HepG2 (cell line): ENCODE data around the gene IMP3. TPM values are rescaled to one million over a fixed set of nuclear protein-coding genes. Genes with fewer than 3 reads are reported as not detected.
A peak's percentile ranks its signal among the peaks of the same experiment; 100 is the strongest.
"Not testable (repeated sequence)": the region's sequence is repeated elsewhere in the genome, so short reads cannot be mapped to it uniquely, and the experiment has no call there.

Source experiments
- ATAC-seq: fragments of 200-7000 bp; cut with Tn5 transposase; 3 replicates; pipeline ENCODE4 v1.9.1; 2020; ENCODE audit warnings: mild to moderate bottlenecking, moderate library complexity
- BruUV-seq: library from RNA; stranded (reverse); fragments of 400-500 nt; replicated peaks from 2 replicates; lab custom pipeline; 2021; lab: Mats Ljungman, UMichigan
- CTCF ChIA-PET: fragments of 300-600 bp; formaldehyde crosslinking; extraction: SDS; loops from one replicate; lab custom pipeline; 2021; ENCODE audit warnings: low total read pairs, inconsistent platforms, low intra/inter-chr PET ratio; lab: Yijun Ruan, JAX
- POLR2A ChIA-PET: fragments of 350-600 bp; sonication (Branson Sonifier 250); formaldehyde crosslinking; loops from one replicate; lab custom pipeline; 2020; ENCODE audit warnings: antibody characterized with exemption, inconsistent platforms; lab: Yijun Ruan, JAX
- DNase-seq: peaks from one replicate; pipeline ENCODE4 v3.0.0-alpha.2; 2015; ENCODE audit warnings: low spot score
- FAIRE-seq: peaks from 3 replicates; lab custom pipeline; 2011; peaks lifted over from hg19 to GRCh38; lab: Jason Lieb, UNC
- H2AFZ ChIP-seq: one replicate; pipeline ENCODE4 v1.6.1; 2011; ENCODE audit warnings: low read length, inconsistent platforms
- H3K27ac ChIP-seq: fragments of 300-600 bp; 3 replicates; pipeline ENCODE4 v1.8.0; 2011; ENCODE audit warnings: mixed run types, mild to moderate bottlenecking, mixed read lengths, low read length, inconsistent platforms; ENCODE audit not compliant: insufficient read depth; ENCODE audit errors: extremely low read length
- H3K27me3 ChIP-seq, 2 experiments: fragments of 200-600 bp in 1 of 2; 2 replicates in 1 of 2; 3 replicates in 1 of 2; pipeline versions ENCODE4 v1.6.0 to v1.8.0; 2011; ENCODE audit warnings: low read length in 2 of 2, mild to moderate bottlenecking in 2 of 2, moderate library complexity in 2 of 2, inconsistent platforms in 1 of 2; ENCODE audit not compliant: insufficient read depth in 2 of 2, control insufficient read depth in 1 of 2
- H3K36me3 ChIP-seq, 2 experiments: fragments of 200-600 bp in 1 of 2; replicated peaks in 1 of 2; 2 replicates in 1 of 2; 3 replicates in 1 of 2; pipeline versions ENCODE4 v1.5.1 to v1.8.0; 2011; ENCODE audit warnings: low read length in 2 of 2, inconsistent platforms in 1 of 2; ENCODE audit not compliant: insufficient read depth in 2 of 2, control insufficient read depth in 1 of 2
- H3K4me1 ChIP-seq: 2 replicates; pipeline ENCODE4 v1.5.1; 2012; ENCODE audit warnings: low read length, inconsistent platforms; ENCODE audit not compliant: insufficient read depth
- H3K4me2 ChIP-seq: 2 replicates; pipeline ENCODE4 v1.6.0; 2011; ENCODE audit warnings: low read depth, low read length, inconsistent platforms
- H3K4me3 ChIP-seq, 3 experiments: fragments of 200-600 bp in 1 of 3; sonication (generic), shearing (Covaris generic) in 1 of 3; replicated peaks in 1 of 3; 2 replicates each; pipeline ENCODE4 v1.5.1; 2011 to 2016; ENCODE audit warnings: low read length in 3 of 3, inconsistent platforms in 2 of 3, low read depth in 2 of 3, mild to moderate bottlenecking in 2 of 3, control low read depth in 1 of 3, mixed read lengths in 1 of 3; ENCODE audit not compliant: insufficient read depth in 1 of 3
- H3K79me2 ChIP-seq: one replicate; pipeline ENCODE4 v1.6.1; 2011; ENCODE audit warnings: low read length, inconsistent platforms; ENCODE audit not compliant: insufficient read depth
- H3K9ac ChIP-seq: 2 replicates; pipeline ENCODE4 v1.6.0; 2011; ENCODE audit warnings: mild to moderate bottlenecking, low read depth, low read length, inconsistent platforms; ENCODE audit not compliant: insufficient read depth
- H3K9me3 ChIP-seq: 2 replicates; pipeline ENCODE4 v1.5.1; 2012; ENCODE audit warnings: mild to moderate bottlenecking, low read length
- H4K20me1 ChIP-seq: 2 replicates; pipeline ENCODE4 v1.6.0; 2011; ENCODE audit warnings: inconsistent platforms, mild to moderate bottlenecking, low read length, moderate library complexity; ENCODE audit not compliant: insufficient read depth
- ELF1 ChIP-seq: sonication (generic); formaldehyde crosslinking; IDR thresholded peaks from 2 replicates; pipeline ENCODE4 v1.4.0; 2020; ENCODE audit warnings: missing genetic modification reagents
- FOSL2 ChIP-seq: sonication (generic); formaldehyde crosslinking; IDR thresholded peaks from 2 replicates; pipeline ENCODE4 v1.4.0; 2020; ENCODE audit warnings: missing genetic modification reagents
- GATAD2A ChIP-seq: IDR thresholded peaks from 2 replicates; pipeline ENCODE4 v1.6.1; 2016
- HDAC1 ChIP-seq: sonication (generic); formaldehyde crosslinking; IDR thresholded peaks from 2 replicates; pipeline ENCODE4 v1.5.1; 2020; ENCODE audit warnings: mild to moderate bottlenecking, missing genetic modification reagents
- HNRNPL ChIP-seq: fragments of 200-400 bp; formaldehyde crosslinking; IDR thresholded peaks from 2 replicates; pipeline ENCODE4 v1.6.1; 2017; ENCODE audit warnings: mild to moderate bottlenecking, low read depth, low read length
- KDM2A ChIP-seq: sonication (generic); formaldehyde crosslinking; IDR thresholded peaks from 2 replicates; pipeline ENCODE4 v1.4.0; 2020; ENCODE audit warnings: low read depth, missing genetic modification reagents, borderline replicate concordance
- SALL1 ChIP-seq: sonication (generic); formaldehyde crosslinking; IDR thresholded peaks from 2 replicates; pipeline ENCODE4 v1.8.0; 2022; ENCODE audit warnings: mild to moderate bottlenecking, missing genetic modification reagents
- SAP130 ChIP-seq: IDR thresholded peaks from 2 replicates; pipeline ENCODE4 v1.6.1; 2016; ENCODE audit warnings: low read depth
- SMAD3 ChIP-seq: sonication (generic); formaldehyde crosslinking; IDR thresholded peaks from 2 replicates; pipeline ENCODE4 v1.4.0; 2020; ENCODE audit warnings: missing genetic modification reagents
- STAG1 ChIP-seq: sonication (generic); formaldehyde crosslinking; IDR thresholded peaks from 2 replicates; pipeline ENCODE4 v1.4.0; 2020; ENCODE audit warnings: missing genetic modification reagents
- TEAD3 ChIP-seq: optimal IDR thresholded peaks from 2 replicates; pipeline ENCODE3; 2016; ENCODE audit warnings: borderline replicate concordance
- TFAP4 ChIP-seq: sonication (generic); IDR thresholded peaks from 2 replicates; pipeline ENCODE4 v1.6.1; 2016; ENCODE audit warnings: low read depth, borderline replicate concordance
- THRA ChIP-seq: sonication (generic); formaldehyde crosslinking; IDR thresholded peaks from 2 replicates; pipeline ENCODE4 v1.4.0; 2020; ENCODE audit warnings: missing genetic modification reagents, borderline replicate concordance
- ZBED4 ChIP-seq: sonication (generic); formaldehyde crosslinking; IDR thresholded peaks from 2 replicates; pipeline ENCODE4 v1.4.0; 2020; ENCODE audit warnings: missing genetic modification reagents, borderline replicate concordance
- ZFY ChIP-seq: sonication (generic); formaldehyde crosslinking; IDR thresholded peaks from 2 replicates; pipeline ENCODE4 v1.4.0; 2020; ENCODE audit warnings: missing genetic modification reagents
- ZNF143 ChIP-seq: sonication (generic); formaldehyde crosslinking; IDR thresholded peaks from 2 replicates; pipeline ENCODE4 v1.4.0; 2020; ENCODE audit warnings: missing genetic modification reagents
- ZNF761 ChIP-seq: sonication (generic); formaldehyde crosslinking; conservative IDR thresholded peaks from 2 replicates; pipeline ENCODE4 v1.4.0; 2020; ENCODE audit warnings: mild to moderate bottlenecking, missing genetic modification reagents
- WGBS: methylation state at CpG from one replicate; pipeline ENCODE4 v1.1.6; 2017; ENCODE audit warnings: low lambda C conversion rate; 5-methylcytosine and 5-hydroxymethylcytosine counted together
- in situ Hi-C: cut with HindIII; loops from 2 replicates; pipeline ENCODE4 v1.10.0; 2017; ENCODE audit warnings: low pct_unique_long_range_greater_than_20kb; ENCODE audit not compliant: extremely low pct_ligation_motif_present
- intact Hi-C: fragments of 100-400 bp; cut with micrococcal nuclease; formaldehyde crosslinking; loops from one replicate; pipeline ENCODE4 v1.10.0; 2022; ENCODE audit not compliant: unreplicated experiment
- polyA plus RNA-seq, 8 experiments: library from polyadenylated mRNA; depleted of rRNA in 3 of 8; stranded (reverse) in 7 of 8; unstranded in 1 of 8; fragments of >200 nt; fragmentation: Illumina TruSeq in 4 of 8; extraction: Trizol in 4 of 8; gene quantifications; 2 replicates each; pipeline versions ENCODE4 v1.2.1 to v1.2.3, GENCODE V29; 2011 to 2016; ENCODE audit warnings: low read depth in 4 of 8, missing spikeins in 1 of 8, mixed read lengths in 1 of 8; ENCODE audit not compliant: insufficient read depth in 1 of 8
- total RNA-seq, 5 experiments: library from RNA; depleted of rRNA; stranded (reverse); fragments of >200 nt; fragmentation: Illumina TruSeq; extraction: Trizol; gene quantifications; 2 replicates each; pipeline ENCODE4 v1.2.3, GENCODE V29; 2016; ENCODE audit warnings: low read depth in 1 of 5

IMP3 gene
- total and polyA plus RNA-seq, 2 of the 13 experiments (the other 11 are each of a cell fraction or from before 2014, with no cell fraction given) = 38.3 to 143 TPM

GRCh38 chr15:75684648-75685047 lies 44.6 kb upstream of the IMP3 start (continued):
- peak; percentile 82; the same call in 1 of the 2 replicates for TF ChIP-seq TFAP4
- 0 out of 2 replicates have a peak, but pooled peaks have one; percentile 26 for TF ChIP-seq ZNF143 (CRISPR knock-in tag)
- TF ChIP-seq TEAD3 (CRISPR knock-in tag) = peak; percentile 29
- 0 out of 2 replicates have a peak, but pooled peaks have one; percentile 15 for TF ChIP-seq HDAC1 (CRISPR knock-in tag)
- no peak for TF ChIP-seq KDM2A (CRISPR knock-in tag)
- TF ChIP-seq ZFY = peak; percentile 17; the same call in 1 of the 2 replicates
- TF ChIP-seq ZNF761 (CRISPR knock-in tag) = no peak
- TF ChIP-seq SAP130 = peak; percentile 54; the same call in 1 of the 2 replicates

GRCh38 chr15:75683646-75684312 lies 43.8 kb upstream of the IMP3 start:
- not testable (repeated sequence) for H3K36me3 ChIP-seq, BruUV-seq, H3K27ac ChIP-seq, H2AFZ ChIP-seq, H3K9me3 ChIP-seq, FAIRE-seq, H3K9ac ChIP-seq, H4K20me1 ChIP-seq, H3K79me2 ChIP-seq
- in situ Hi-C loops (loop anchor here (5.0 to 10.0 kb wide), 2 partner anchors 36 to 121 kb away; partner anchors contain the start of gene SNX33), intact Hi-C loops (loop anchor here (1.0 to 10.0 kb wide), 4 partner anchors 35 to 319 kb away; partner anchors contain the start of gene MAN2C1)
- Histone ChIP-seq H3K4me2 (peak overlapping the region; percentile 67), H3K4me1 (peaks cover 41% of the 10 kb centered on the region), H3K4me3 (peak overlapping the region in 1 of 3 experiments; percentile 33; a peak in 1 of 6 replicates), H3K27me3 (peaks cover 7 to 30% of the 10 kb centered on the region in 2 experiments)
- CTCF ChIA-PET = interaction anchor here (1.5 to 1.6 kb wide), 3 partner anchors 43 to 175 kb away, joined by 5 to 11 read pairs (median 6); partner anchors contain the start of gene IMP3
- ATAC-seq (peak; percentile 84), DNase-seq (peak; percentile 56)
- POLR2A ChIA-PET = interaction anchor here (0.6 to 1.5 kb wide), 3 partner anchors 36 to 45 kb away, joined by 3 to 5 read pairs (median 3); partner anchors contain the start of genes IMP3 and SNX33
- 0% methylated on average over 1 of the region's 14 CpGs for WGBS
- TF ChIP-seq THRA (CRISPR knock-in tag) = 0 out of 2 replicates have a peak, but pooled peaks have one; percentile 25
- TF ChIP-seq SMAD3 (CRISPR knock-in tag) = 0 out of 2 replicates have a peak, but pooled peaks have one; percentile 36
- TF ChIP-seq STAG1 (CRISPR knock-in tag) = peak; percentile 96
- TF ChIP-seq GATAD2A (CRISPR knock-in tag) = 0 out of 2 replicates have a peak, but pooled peaks have one; percentile 14
- TF ChIP-seq ELF1 (CRISPR knock-in tag) = 0 out of 2 replicates have a peak, but pooled peaks have one; percentile 9
- 0 out of 2 replicates have a peak, but pooled peaks have one; percentile 45 for TF ChIP-seq HNRNPL
- TF ChIP-seq FOSL2 (CRISPR knock-in tag) = 0 out of 2 replicates have a peak, but pooled peaks have one; percentile 39
- peak; percentile 42; the same call in 1 of the 2 replicates for TF ChIP-seq SALL1 (CRISPR knock-in tag)
- 0 out of 2 replicates have a peak, but pooled peaks have one; percentile 26 for TF ChIP-seq ZBED4 (CRISPR knock-in tag)
